Choroid plexus epithelial cell (primary cell): ENCODE data around the gene C1GALT1C1.
"Not testable (repeated sequence)": the region's sequence is repeated elsewhere in the genome, so short reads cannot be mapped to it uniquely, and the experiment has no call there.

ENCODE experiments used
- DNase-seq: peaks from one replicate; pipeline ENCODE4 v3.0.0-alpha.2; 2010; ENCODE audit warnings: low read depth
- H3K4me3 ChIP-seq: 2 replicates; pipeline ENCODE4 v1.5.1; 2011; ENCODE audit warnings: low read depth, mild to moderate bottlenecking, control low read depth, low read length, moderate library complexity
- TF ChIP-seq, protein P1 (sequence below): conservative IDR thresholded peaks from 2 replicates; pipeline ENCODE4 v1.5.1; 2011; ENCODE audit warnings: low read depth, mild to moderate bottlenecking, control low read depth, inconsistent platforms, low read length, moderate library complexity

C1GALT1C1 gene

DNA sequence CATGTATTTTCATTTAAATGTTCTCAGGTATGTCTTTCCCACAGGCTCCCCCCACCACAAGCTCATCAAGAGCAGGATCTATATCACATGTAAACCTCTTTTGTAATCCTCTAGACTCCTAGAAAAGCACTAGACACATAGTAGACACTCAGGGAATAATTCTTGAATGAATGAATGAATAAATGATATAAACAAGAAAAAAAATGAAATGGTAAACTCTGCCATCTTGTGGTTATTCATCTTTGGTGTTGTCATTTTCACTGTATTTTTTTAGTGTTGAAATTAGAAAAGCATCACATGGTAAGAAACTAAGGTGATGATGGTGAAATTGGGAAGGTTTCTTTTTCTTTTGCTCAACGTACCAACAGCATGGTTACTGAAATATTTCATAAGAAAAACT is 34.2 kb upstream of the C1GALT1C1 start:
- TF ChIP-seq, protein P1, sequence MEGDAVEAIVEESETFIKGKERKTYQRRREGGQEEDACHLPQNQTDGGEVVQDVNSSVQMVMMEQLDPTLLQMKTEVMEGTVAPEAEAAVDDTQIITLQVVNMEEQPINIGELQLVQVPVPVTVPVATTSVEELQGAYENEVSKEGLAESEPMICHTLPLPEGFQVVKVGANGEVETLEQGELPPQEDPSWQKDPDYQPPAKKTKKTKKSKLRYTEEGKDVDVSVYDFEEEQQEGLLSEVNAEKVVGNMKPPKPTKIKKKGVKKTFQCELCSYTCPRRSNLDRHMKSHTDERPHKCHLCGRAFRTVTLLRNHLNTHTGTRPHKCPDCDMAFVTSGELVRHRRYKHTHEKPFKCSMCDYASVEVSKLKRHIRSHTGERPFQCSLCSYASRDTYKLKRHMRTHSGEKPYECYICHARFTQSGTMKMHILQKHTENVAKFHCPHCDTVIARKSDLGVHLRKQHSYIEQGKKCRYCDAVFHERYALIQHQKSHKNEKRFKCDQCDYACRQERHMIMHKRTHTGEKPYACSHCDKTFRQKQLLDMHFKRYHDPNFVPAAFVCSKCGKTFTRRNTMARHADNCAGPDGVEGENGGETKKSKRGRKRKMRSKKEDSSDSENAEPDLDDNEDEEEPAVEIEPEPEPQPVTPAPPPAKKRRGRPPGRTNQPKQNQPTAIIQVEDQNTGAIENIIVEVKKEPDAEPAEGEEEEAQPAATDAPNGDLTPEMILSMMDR, result peak; percentile 21
- DNase-seq, result peak; percentile 46
- H3K4me3 ChIP-seq, result no peak overlapping the region

- DNase-seq, result no peak
- TF ChIP-seq, protein P1, result no peak
- H3K4me3 ChIP-seq, result no peak overlapping the region
Observed at GRCh38 chrX:120662662-120663061, 32.8 kb upstream of the C1GALT1C1 start.

GRCh38 chrX:120660637-120661036 is 30.8 kb upstream of the C1GALT1C1 start:
- no peak for DNase-seq
- H3K4me3 ChIP-seq, result no peak overlapping the region
- TF ChIP-seq, protein P1, result no peak

DNA sequence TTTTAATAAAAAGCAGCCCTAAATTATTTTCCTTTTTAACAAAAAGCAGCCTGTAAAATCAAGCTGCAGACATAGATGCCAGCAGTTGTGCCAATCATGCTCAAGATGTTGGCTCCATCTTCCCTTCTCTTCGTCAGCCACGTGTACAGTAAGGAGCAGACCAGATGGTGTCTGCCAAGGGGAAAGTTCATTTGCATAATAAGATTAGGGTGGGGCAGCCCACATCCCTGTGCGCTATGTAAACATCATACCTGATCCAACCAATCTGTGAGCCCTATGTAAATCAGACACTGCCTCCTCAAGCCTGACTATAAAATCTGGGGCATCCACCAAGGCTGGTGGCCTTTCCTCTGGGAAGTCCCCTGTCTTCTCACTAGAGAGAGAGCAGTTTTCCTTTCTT is 23.1 kb upstream of the C1GALT1C1 start:
- H3K4me3 ChIP-seq, result no peak overlapping the region
- DNase-seq, result no peak
- TF ChIP-seq, protein P1, result no peak

GRCh38 chrX:120652256-120652655 is 22.4 kb upstream of the C1GALT1C1 start:
- not testable (repeated sequence) for DNase-seq

GRCh38 chrX:120647127-120647526 is 17.3 kb upstream of the C1GALT1C1 start:
- no peak overlapping the region for H3K4me3 ChIP-seq
- TF ChIP-seq, protein P1, result no peak
- DNase-seq, result peak; percentile 29

More at GRCh38 chrX:120652256-120652655, 22.4 kb upstream of the C1GALT1C1 start:
- not testable (repeated sequence) for H3K4me3 ChIP-seq

DNA sequence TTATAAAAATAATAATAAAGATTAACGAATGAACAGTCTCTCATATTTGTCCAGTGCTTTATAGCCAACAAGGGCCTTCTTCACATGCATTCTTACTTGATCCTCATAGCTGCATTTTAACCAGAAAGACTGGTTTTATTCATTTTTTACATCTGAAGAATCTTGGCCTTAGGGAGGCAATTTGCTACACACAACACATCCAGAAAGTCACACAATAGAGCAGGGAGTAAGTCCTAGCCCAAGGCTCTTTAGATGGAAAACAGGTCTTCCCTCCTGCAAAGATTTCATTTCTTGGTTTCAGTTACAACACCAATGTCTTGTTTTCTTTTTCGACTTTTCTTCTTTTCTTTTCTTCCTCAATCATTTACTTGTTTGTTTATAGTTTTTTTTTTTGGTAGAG is 13.0 kb upstream of the C1GALT1C1 start:
- TF ChIP-seq, protein P1, result no peak
- DNase-seq, result no peak
- H3K4me3 ChIP-seq, result no peak overlapping the region

GRCh38 chrX:120638619-120639018 is 8.8 kb upstream of the C1GALT1C1 start:
- TF ChIP-seq, protein P1, result no peak
- no peak overlapping the region for H3K4me3 ChIP-seq
- DNase-seq, result no peak
